Esophagus mucosa (tissue), 1 donor: ENCODE measurements around the gene B3GNT5. TPM values are rescaled to one million over a fixed set of nuclear protein-coding genes. Genes with fewer than 3 reads are reported as not detected.

Experiments used
- ATAC-seq: fragments of 200-7000 bp; cut with Tn5 transposase; one replicate; pipeline ENCODE4 v1.9.1; 2020
- total RNA-seq: library from RNA; stranded (reverse); gene quantifications from one replicate; pipeline ENCODE4 v1.2.4, GENCODE V29; 2023
- donor health status: DM: yes; HTN: yes; CAD: no.

B3GNT5 gene
- total RNA-seq, 1 donor from 2014 or later, result 70.7 TPM

GRCh38 chr3:183296944-183297343, 43.9 kb downstream of the B3GNT5 start:
- no peak for ATAC-seq

- ATAC-seq, result peak; percentile 39
Measured at GRCh38 chr3:183298701-183299153, 45.7 kb downstream of the B3GNT5 start.

GRCh38 chr3:183299976-183300375, 46.9 kb downstream of the B3GNT5 start:
- ATAC-seq, result no peak

GRCh38 chr3:183300996-183301562, 48.0 kb downstream of the B3GNT5 start:
- no peak for ATAC-seq

GRCh38 chr3:183301937-183302580, 49.0 kb downstream of the B3GNT5 start:
- ATAC-seq, result peak; percentile 75

DNA sequence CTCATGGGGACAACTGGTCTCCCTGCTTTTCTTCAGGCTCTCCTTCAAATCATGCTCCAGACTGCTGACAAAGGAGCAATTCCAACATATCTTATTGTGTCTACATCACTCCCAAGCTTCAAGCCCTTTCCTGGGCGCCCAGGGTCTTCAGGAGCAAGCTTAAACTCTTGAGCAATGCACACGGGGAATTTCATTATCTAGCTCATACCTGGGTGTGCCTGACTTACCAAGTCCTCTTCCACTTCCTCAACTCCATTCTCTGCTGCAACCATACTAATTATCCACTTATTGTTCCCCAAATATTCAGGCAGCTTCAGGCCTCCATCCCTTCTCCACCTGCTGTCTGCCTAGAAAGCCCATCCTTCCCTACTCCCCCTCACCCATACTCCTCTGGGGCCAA, 50.6 kb downstream of the B3GNT5 start:
- no peak for ATAC-seq

GRCh38 chr3:183306798-183307671, 54.0 kb downstream of the B3GNT5 start:
- ATAC-seq, result peak; percentile 88

GRCh38 chr3:183307749-183308148, 54.7 kb downstream of the B3GNT5 start:
- ATAC-seq, result no peak

- ATAC-seq, result no peak
Measured at GRCh38 chr3:183308751-183309150, 55.7 kb downstream of the B3GNT5 start.

DNA sequence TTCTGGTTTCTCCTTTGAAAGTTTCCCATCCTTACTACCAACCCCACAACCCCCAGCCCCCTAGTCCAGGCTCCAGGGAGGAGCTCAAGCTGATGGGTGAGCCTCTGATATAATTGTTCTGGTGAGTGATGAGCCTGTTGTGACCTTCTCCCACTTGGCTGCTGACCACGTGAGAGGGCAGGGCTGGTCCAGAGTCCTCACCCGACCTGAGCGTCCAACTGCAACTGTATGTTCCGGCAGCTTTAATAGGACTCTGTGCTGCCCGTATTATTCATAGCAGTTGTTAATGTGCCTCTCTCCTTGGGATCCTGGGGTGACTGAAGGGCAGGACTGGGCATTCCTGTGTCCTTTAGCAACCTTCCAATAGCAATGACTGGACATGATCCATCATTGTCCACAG, 56.2 kb downstream of the B3GNT5 start:
- peak; percentile 32 for ATAC-seq

DNA sequence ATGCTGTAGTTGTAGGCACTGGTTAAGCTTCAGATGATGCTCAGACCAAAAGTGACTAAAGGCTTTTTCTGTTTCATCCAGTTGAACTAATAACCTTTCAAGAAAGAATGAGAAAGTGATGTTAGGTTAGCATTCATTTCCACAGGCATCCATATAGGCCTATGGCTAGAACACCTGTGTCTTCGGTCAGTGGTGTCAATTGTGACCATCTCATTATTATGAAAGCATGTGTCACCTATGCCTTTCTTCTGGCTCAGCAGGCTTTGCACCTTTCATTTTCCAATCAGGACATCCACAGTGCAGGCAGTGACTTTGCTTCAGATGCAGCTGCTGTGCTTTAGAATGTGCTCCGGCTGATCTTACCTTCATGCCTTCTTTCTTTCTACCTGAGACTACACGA, 57.9 kb downstream of the B3GNT5 start:
- ATAC-seq, result peak; percentile 24

DNA sequence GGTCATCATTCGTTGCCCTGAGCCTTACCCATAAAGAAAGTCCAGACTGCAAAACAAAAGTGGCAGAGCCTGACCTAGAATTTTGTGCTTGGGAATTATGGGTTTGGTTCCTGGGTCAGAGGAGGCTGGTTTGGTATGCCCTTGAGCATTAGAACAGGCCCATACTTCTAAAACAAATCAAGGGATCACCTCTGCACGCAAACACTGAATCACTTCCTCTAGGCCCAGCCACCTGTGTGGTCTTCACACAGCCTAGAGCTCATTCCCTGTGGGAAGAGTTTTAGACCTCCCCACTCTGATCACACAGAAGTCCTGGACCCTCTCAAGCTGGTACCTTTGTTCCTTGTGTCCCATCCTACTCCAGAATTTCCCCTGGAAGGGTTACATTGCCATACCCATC, 59.4 kb downstream of the B3GNT5 start:
- ATAC-seq, result no peak

DNA sequence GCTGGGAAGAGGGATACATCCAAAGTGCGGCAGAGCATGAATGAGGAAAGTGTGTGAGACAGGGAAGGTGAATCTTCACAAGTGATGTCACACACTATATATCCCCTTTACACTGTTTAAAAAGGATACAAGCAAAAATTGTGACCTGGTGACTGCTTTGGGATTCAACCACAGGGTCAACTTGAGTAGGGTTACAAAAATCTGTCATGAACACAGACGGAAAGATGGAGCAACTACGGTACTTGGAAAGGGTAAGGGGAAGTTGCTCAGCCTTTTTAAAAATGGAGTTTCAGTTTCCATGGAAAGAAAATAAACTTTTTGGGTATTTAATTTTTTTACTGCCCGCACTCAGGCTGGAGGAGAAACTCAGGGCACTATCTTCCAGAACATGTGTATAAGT, 60.3 kb downstream of the B3GNT5 start:
- no peak for ATAC-seq

GRCh38 chr3:183313764-183314163, 60.7 kb downstream of the B3GNT5 start:
- ATAC-seq, result no peak

- no peak for ATAC-seq
Measured at GRCh38 chr3:183315739-183316138, 62.7 kb downstream of the B3GNT5 start.

- ATAC-seq, result peak; percentile 82
Measured at GRCh38 chr3:183317271-183317670, 64.2 kb downstream of the B3GNT5 start.

GRCh38 chr3:183317886-183318865, 65.1 kb downstream of the B3GNT5 start:
- ATAC-seq, result peak; percentile 58

GRCh38 chr3:183318877-183319276, 65.8 kb downstream of the B3GNT5 start:
- ATAC-seq, result no peak

DNA sequence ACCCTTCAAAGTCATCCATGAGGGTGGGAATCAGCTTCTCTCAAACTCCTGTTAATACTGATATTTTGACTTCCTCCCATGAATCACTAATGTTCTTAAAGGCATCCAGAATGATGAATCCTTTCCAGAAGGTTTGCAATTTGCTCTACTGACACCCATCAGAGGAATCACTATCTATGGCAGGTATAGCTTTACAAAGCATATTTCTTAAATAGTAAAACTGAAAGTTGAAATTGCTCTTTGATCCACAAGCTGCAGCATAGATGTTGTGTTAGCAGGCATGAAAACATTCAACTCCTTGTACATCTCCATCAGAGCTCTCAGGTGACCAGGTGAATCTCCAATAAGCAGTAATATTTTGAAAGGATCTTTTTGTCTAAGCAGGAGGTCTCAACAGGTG, 66.3 kb downstream of the B3GNT5 start:
- no peak for ATAC-seq
